ENCODE results near the gene OR10A7. TPM values are rescaled to one million over a fixed set of nuclear protein-coding genes. Genes with fewer than 3 reads are reported as not detected.

Gene OR10A7
- total and polyA plus RNA-seq, 2 donors (not counting 1 experiment from before 2014, with no cell fraction given): not detected

DNA sequence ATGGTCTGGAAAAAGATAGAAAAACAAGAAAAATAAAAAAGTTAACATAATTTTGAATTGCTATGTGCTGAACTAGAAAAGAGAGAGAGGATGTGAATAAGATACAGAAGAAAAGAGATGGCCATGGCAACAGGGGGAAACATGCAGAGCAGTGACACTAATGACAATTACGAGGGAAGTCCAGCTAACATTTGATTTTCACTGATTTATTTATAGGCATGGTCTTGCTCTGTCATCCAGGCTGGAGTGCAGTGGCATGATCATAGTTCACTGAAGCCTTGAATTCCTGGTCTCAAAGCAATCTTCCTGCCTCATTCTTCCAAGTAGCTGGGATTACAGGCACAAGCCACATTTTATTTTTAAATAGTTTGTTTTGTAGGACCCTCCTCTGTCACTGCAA is 25.3 kb downstream of the OR10A7 start:
- Mint-ChIP-seq H3K9me3 (ENCODE audit: insufficient read depth) (no peaks in the 10 kb centered on the region), H3K4me3 (no peak overlapping the region), H3K4me1 (no peaks in the 10 kb centered on the region), H3K27me3 (peaks cover 17% of the 10 kb centered on the region), H3K27ac (no peak overlapping the region)
- no peak for DNase-seq
- CTCF ChIA-PET: no interaction called here
- H3K4me2 ChIP-seq (replicated peaks; ENCODE audit: low read depth, low read length, poor library complexity, severe bottlenecking): no peak overlapping the region
- intact Hi-C loops (cut with micrococcal nuclease): no loop called here
- H3K27me3 ChIP-seq (replicated peaks in 1 of 4; ENCODE audit: control extremely low read depth in 1 of 4, control insufficient read depth in 3 of 4, insufficient read depth in 4 of 4, low read length in 3 of 4): peaks cover 0 to 4% (median 0%) of the 10 kb centered on the region in 4 experiments
- TF ChIP-seq, protein P1, sequence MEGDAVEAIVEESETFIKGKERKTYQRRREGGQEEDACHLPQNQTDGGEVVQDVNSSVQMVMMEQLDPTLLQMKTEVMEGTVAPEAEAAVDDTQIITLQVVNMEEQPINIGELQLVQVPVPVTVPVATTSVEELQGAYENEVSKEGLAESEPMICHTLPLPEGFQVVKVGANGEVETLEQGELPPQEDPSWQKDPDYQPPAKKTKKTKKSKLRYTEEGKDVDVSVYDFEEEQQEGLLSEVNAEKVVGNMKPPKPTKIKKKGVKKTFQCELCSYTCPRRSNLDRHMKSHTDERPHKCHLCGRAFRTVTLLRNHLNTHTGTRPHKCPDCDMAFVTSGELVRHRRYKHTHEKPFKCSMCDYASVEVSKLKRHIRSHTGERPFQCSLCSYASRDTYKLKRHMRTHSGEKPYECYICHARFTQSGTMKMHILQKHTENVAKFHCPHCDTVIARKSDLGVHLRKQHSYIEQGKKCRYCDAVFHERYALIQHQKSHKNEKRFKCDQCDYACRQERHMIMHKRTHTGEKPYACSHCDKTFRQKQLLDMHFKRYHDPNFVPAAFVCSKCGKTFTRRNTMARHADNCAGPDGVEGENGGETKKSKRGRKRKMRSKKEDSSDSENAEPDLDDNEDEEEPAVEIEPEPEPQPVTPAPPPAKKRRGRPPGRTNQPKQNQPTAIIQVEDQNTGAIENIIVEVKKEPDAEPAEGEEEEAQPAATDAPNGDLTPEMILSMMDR (IDR thresholded peaks at IDR 0.05): no peak
- TF ChIP-seq EZH2 (IDR thresholded peaks at IDR 0.05; ENCODE audit: borderline replicate concordance, insufficient read depth, low read depth, low read length, poor library complexity, severe bottlenecking): no peak
- 60% methylated on average over 1 of the region's 1 CpG for WGBS (ENCODE audit: insufficient coverage)
- POLR2A ChIA-PET: no interaction called here
- H3K4me1 ChIP-seq (ENCODE audit: control insufficient read depth in 2 of 2, insufficient read depth in 2 of 2, low read length in 2 of 2): no peaks in the 10 kb centered on the region
- H3K9ac ChIP-seq (ENCODE audit: low read length): no peak overlapping the region
- no peaks in the 10 kb centered on the region for H4K20me1 ChIP-seq (ENCODE audit: control insufficient read depth, insufficient read depth, low read length, poor library complexity, severe bottlenecking)
- H3K9me3 ChIP-seq (ENCODE audit: control extremely low read depth in 1 of 3, control insufficient read depth in 2 of 3, insufficient read depth in 1 of 3, low read length in 2 of 3): no peaks in the 10 kb centered on the region
- no peak for ATAC-seq (ENCODE audit: low read depth)
- H3K79me2 ChIP-seq (ENCODE audit: control insufficient read depth, insufficient read depth, low read length): no peaks in the 10 kb centered on the region
- H3K27ac ChIP-seq (ENCODE audit: low read length in 2 of 2): no peak overlapping the region
- H3K36me3 ChIP-seq (replicated peaks in 1 of 2; ENCODE audit: control extremely low read depth in 1 of 2, control insufficient read depth in 1 of 2, extremely low read depth in 1 of 2, insufficient read depth in 2 of 2, low read length in 1 of 2): no peaks in the 10 kb centered on the region
- no peak overlapping the region for H3K4me3 ChIP-seq (ENCODE audit: control extremely low read depth in 1 of 5, extremely low read depth in 1 of 5, insufficient read depth in 1 of 5, low read depth in 2 of 5, low read length in 4 of 5)
- no peak overlapping the region for H2AFZ ChIP-seq (ENCODE audit: insufficient read depth, low read depth, low read length, poor library complexity, severe bottlenecking)

- H3K79me2 ChIP-seq (ENCODE audit: control insufficient read depth, insufficient read depth, low read length): no peaks in the 10 kb centered on the region
- H3K9me3 ChIP-seq (ENCODE audit: control extremely low read depth in 1 of 3, control insufficient read depth in 2 of 3, insufficient read depth in 1 of 3, low read length in 2 of 3): no peaks in the 10 kb centered on the region
- no peaks in the 10 kb centered on the region for H4K20me1 ChIP-seq (ENCODE audit: control insufficient read depth, insufficient read depth, low read length, poor library complexity, severe bottlenecking)
- H3K27ac Mint-ChIP-seq: no peak overlapping the region
- no peak overlapping the region for H2AFZ ChIP-seq (ENCODE audit: insufficient read depth, low read depth, low read length, poor library complexity, severe bottlenecking)
- H3K4me1 ChIP-seq (ENCODE audit: control insufficient read depth in 2 of 2, insufficient read depth in 2 of 2, low read length in 2 of 2): no peaks in the 10 kb centered on the region
- no peak overlapping the region for H3K4me3 Mint-ChIP-seq
- peaks cover 0 to 4% (median 0%) of the 10 kb centered on the region in 4 experiments for H3K27me3 ChIP-seq (replicated peaks in 1 of 4; ENCODE audit: control extremely low read depth in 1 of 4, control insufficient read depth in 3 of 4, insufficient read depth in 4 of 4, low read length in 3 of 4)
- no peak for TF ChIP-seq EZH2 (IDR thresholded peaks at IDR 0.05; ENCODE audit: borderline replicate concordance, insufficient read depth, low read depth, low read length, poor library complexity, severe bottlenecking)
- TF ChIP-seq, protein P1 (IDR thresholded peaks at IDR 0.05): no peak
- CTCF ChIA-PET: no interaction called here
- no peaks in the 10 kb centered on the region for H3K4me1 Mint-ChIP-seq
- H3K36me3 ChIP-seq (replicated peaks in 1 of 2; ENCODE audit: control extremely low read depth in 1 of 2, control insufficient read depth in 1 of 2, extremely low read depth in 1 of 2, insufficient read depth in 2 of 2, low read length in 1 of 2): no peaks in the 10 kb centered on the region
- intact Hi-C loops (cut with micrococcal nuclease): no loop called here
- POLR2A ChIA-PET: no interaction called here
- no peak overlapping the region for H3K4me3 ChIP-seq (ENCODE audit: control extremely low read depth in 1 of 5, extremely low read depth in 1 of 5, insufficient read depth in 1 of 5, low read depth in 2 of 5, low read length in 4 of 5)
- ATAC-seq (ENCODE audit: low read depth) (no peak), DNase-seq (no peak)
- H3K4me2 ChIP-seq (replicated peaks; ENCODE audit: low read depth, low read length, poor library complexity, severe bottlenecking): no peak overlapping the region
- H3K9ac ChIP-seq (ENCODE audit: low read length): no peak overlapping the region
- no peak overlapping the region for H3K27ac ChIP-seq (ENCODE audit: low read length in 2 of 2)
- 71% methylated on average over 1 of the region's 3 CpGs for WGBS (ENCODE audit: insufficient coverage)
- no peaks in the 10 kb centered on the region for H3K9me3 Mint-ChIP-seq (ENCODE audit: insufficient read depth)
- peaks cover 15% of the 10 kb centered on the region for H3K27me3 Mint-ChIP-seq
Measured at GRCh38 chr12:55250944-55251343, 30.1 kb downstream of the OR10A7 start.
